Mesodermal cell (in vitro differentiated cells): ENCODE measurements around the gene FRAS1.
"Not testable (repeated sequence)": the region's sequence is repeated elsewhere in the genome, so short reads cannot be mapped to it uniquely, and the experiment has no call there.

Experiments used
- H3K27ac ChIP-seq: 2 replicates; pipeline ENCODE4 v1.7.0; 2013; ENCODE audit warnings: mild to moderate bottlenecking, low read depth, low read length, moderate library complexity; ENCODE audit not compliant: severe bottlenecking
- H3K36me3 ChIP-seq: 2 replicates; pipeline ENCODE4 v1.7.1; 2013; ENCODE audit warnings: mild to moderate bottlenecking, low read length, moderate library complexity; ENCODE audit not compliant: control insufficient read depth, insufficient read depth
- H3K4me1 ChIP-seq: one replicate; pipeline ENCODE4 v1.7.1; 2013; ENCODE audit warnings: mild to moderate bottlenecking, low read length; ENCODE audit not compliant: insufficient read depth, control insufficient read depth, poor library complexity, severe bottlenecking
- H3K4me3 ChIP-seq: 2 replicates; pipeline ENCODE4 v1.7.0; 2013; ENCODE audit warnings: low read length, control low read depth, mild to moderate bottlenecking; ENCODE audit not compliant: insufficient read depth, poor library complexity, severe bottlenecking; ENCODE audit errors: extremely low read depth
- H3K9me3 ChIP-seq: 2 replicates; pipeline ENCODE4 v1.7.1; 2013; ENCODE audit warnings: mild to moderate bottlenecking, low read length, moderate library complexity; ENCODE audit not compliant: control insufficient read depth
- WGBS, 2 experiments: methylation state at CpG; one replicate each; pipeline ENCODE4 v1.1.5; 2013; ENCODE audit warnings: missing lambda C conversion rate in 2 of 2; ENCODE audit not compliant: insufficient coverage in 2 of 2; 5-methylcytosine and 5-hydroxymethylcytosine counted together

Gene FRAS1

DNA sequence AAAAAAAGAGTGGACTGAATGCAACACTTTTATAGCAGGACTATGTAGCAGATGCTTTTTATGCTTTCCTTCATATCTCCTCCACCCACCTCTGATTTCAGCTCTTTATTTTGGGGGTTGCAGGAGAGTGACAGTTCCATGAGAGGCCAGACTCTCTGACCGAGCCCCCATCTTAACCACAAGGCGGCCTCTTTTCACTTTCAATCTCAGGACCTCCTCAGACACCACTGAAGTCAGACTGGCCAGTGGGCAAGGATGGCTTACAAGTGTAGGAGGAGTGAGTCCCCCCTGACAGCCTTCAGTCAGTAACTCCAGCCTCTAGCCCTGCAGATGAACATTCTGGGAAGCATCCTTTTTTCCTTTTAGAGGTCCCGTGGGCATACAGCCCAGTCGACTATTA lies 140.8 kb downstream of the FRAS1 start:
- H3K9me3 ChIP-seq, result no peaks in the 10 kb centered on the region
- no peak overlapping the region for H3K27ac ChIP-seq
- no peaks in the 10 kb centered on the region for H3K4me1 ChIP-seq
- H3K4me3 ChIP-seq, result no peak overlapping the region
- 89 to 91% methylated on average over 2 of the region's 4 CpGs for WGBS, 2 experiments
- H3K36me3 ChIP-seq, result no peaks in the 10 kb centered on the region

DNA sequence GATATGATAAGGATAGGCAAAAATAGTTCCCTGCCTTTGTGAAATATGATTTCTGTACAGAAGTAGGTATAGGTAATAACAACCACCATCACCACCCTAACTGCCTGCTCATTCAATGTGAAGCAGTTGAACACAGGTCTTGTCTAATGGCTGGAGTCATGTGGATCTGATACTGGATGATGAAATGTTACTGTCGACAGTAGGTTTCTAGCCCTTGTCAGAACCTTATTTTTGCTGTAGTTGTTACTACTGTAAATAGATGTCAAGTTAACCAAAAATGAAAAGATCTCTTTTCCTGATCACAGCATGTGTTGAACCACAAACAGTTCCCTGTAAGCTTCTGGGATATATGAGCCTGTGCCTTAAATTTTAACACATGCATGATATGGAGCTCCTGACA lies 142.9 kb downstream of the FRAS1 start:
- H3K27ac ChIP-seq, result no peak overlapping the region
- 80% methylated on average over 1 of the region's 1 CpG; no CpG with 5 or more reads in 1 of the 2 experiments for WGBS, 2 experiments
- H3K4me3 ChIP-seq, result no peak overlapping the region
- H3K9me3 ChIP-seq, result no peaks in the 10 kb centered on the region
- no peaks in the 10 kb centered on the region for H3K4me1 ChIP-seq
- no peaks in the 10 kb centered on the region for H3K36me3 ChIP-seq

DNA sequence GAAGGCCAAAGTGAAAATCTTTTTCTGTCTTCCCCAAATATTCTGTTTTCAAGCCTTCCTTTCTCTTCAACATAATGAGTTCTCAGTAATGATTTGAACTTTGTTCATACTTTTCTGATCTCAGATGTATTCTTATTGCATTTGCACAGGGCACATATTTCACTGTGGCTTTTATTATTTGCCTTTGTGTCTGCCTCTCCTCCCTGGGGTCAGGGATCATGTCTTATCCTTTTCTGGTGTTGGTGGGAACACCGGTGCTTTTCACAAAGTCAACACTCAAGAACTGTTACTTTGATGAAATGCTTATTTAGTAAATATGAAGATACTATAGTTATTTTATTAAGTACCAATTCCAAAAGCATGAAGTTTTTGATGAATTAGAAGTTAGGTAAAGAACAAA lies 143.8 kb downstream of the FRAS1 start:
- WGBS, 2 experiments, result no CpG with 5 or more reads among the region's 1 CpG
- no peaks in the 10 kb centered on the region for H3K36me3 ChIP-seq

DNA sequence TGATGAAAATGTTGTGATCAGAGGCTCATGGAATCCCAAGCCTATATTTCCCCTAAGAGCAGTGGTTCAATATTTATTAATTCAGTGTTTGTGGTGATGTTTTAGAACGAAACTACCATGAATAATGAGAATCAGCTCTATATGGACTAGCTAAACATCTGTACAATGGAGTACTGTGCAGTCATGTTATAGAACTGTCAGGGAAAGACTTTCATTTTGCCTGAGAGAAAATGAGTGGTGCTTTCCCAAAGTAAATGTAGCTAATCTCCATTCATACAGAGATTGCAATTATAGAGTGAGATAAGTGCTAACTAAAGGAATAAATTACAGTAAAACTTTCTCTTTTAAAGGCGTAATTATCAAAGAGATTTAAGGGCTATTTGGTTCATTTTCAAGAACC lies 147.1 kb downstream of the FRAS1 start:
- Histone ChIP-seq H3K36me3 (no peaks in the 10 kb centered on the region), H3K27ac (no peak overlapping the region), H3K4me3 (no peak overlapping the region), H3K4me1 (peaks cover 14% of the 10 kb centered on the region), H3K9me3 (no peaks in the 10 kb centered on the region)
- WGBS, 2 experiments, result 100% methylated on average over 1 of the region's 2 CpGs; no CpG with 5 or more reads in 1 of the 2 experiments

More for the DNA sequence above, 143.8 kb downstream of the FRAS1 start:
- H3K4me3 ChIP-seq, result no peak overlapping the region
- H3K9me3 ChIP-seq, result no peaks in the 10 kb centered on the region
- H3K27ac ChIP-seq, result no peak overlapping the region
- peaks cover 3% of the 10 kb centered on the region for H3K4me1 ChIP-seq

DNA sequence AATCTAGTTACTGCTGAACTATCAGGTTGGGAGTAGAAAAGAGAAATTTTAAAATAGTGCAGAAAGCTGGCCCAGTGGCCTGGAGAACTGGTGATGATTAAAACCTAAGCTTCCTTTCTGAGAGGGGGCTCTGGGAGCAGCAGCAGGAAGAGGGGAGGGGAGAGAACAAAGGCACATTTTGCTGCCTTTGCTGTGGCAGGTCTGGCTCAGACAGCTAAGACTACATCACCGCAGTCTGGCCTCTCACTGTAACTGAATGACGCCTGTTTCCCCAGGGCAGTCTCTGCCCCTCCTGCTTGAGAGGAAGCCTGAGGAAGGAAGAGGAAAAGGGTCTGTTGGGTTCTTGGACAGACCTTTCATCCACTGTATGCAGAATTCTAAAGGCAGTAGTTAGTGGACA lies 148.5 kb downstream of the FRAS1 start:
- 80% methylated on average over 1 of the region's 2 CpGs; no CpG with 5 or more reads in 1 of the 2 experiments for WGBS, 2 experiments
- Histone ChIP-seq H3K27ac (peak overlapping the region; percentile 72), H3K9me3 (no peaks in the 10 kb centered on the region), H3K4me1 (peaks cover 14% of the 10 kb centered on the region), H3K36me3 (no peaks in the 10 kb centered on the region), H3K4me3 (no peak overlapping the region)

DNA sequence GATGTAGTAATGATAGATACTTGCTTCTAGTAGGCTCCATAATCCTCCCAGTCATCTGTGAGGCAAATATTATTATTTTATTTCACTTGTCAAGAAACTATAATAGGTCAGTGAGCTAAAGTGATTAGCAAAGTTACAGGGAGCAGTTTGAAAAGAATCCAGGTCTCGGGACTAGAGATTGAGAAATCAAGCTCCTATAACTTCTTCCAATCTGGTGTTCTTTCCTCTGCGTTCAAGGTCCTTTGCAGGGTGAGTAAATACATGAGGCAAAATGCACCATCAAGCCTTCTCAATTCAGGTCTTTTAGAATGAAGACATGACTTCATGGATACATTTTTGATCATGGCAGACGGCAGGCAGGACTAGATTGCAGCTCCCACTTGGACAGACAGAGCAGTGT lies 150.4 kb downstream of the FRAS1 start:
- H3K4me3 ChIP-seq, result no peak overlapping the region
- 88 to 100% methylated on average over 2 to 3 of the region's 3 CpGs for WGBS, 2 experiments
- H3K4me1 ChIP-seq, result peaks cover 14% of the 10 kb centered on the region
- no peak overlapping the region for H3K27ac ChIP-seq
- H3K36me3 ChIP-seq, result no peaks in the 10 kb centered on the region
- H3K9me3 ChIP-seq, result no peaks in the 10 kb centered on the region

DNA sequence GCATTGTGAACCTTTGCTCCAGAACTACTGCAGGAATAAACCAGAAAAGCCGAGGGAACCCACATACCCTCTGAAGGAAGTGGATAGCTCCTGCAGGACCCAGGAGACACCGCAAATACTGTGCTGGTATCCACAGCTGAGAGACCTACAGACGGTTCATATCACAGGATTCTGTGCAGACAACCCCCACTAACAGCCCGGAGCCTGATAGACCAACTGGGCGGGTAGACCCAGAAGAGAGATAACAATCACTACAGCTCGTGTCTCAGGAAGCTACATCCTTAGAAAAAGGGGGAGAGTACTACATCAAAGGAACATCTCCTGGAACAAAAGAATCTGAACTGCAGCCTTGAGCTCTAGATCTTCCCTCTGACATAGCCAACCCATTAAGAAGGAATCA lies 150.8 kb downstream of the FRAS1 start:
- H3K27ac ChIP-seq, result no peak overlapping the region
- H3K36me3 ChIP-seq, result no peaks in the 10 kb centered on the region
- H3K9me3 ChIP-seq, result no peaks in the 10 kb centered on the region
- WGBS, 2 experiments, result 57 to 63% methylated on average over 3 to 4 of the region's 6 CpGs
- no peak overlapping the region for H3K4me3 ChIP-seq
- peaks cover 14% of the 10 kb centered on the region for H3K4me1 ChIP-seq

DNA sequence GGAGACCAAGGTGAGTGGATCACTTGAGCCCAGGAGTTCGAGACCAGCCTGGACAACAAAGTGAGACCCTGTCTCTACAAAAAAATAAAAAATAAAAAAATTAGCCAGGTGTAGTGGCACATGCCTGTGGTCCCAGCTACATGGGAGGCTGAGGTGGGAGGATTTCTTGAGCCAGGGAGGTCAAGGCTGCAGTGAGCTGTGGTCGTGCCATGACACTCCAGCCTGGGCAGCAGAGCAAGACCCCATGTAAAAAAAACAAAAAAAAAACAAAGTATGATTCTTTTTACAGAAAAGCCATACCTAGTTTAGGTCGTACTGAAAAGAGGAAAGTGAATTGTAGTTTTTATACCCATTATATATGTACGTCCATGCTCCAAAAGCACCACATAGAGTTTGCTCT lies 151.8 kb downstream of the FRAS1 start:
- not testable (repeated sequence) for H3K27ac ChIP-seq, H3K36me3 ChIP-seq, H3K4me3 ChIP-seq, H3K9me3 ChIP-seq
- peaks cover 14% of the 10 kb centered on the region for H3K4me1 ChIP-seq
- WGBS, 2 experiments, result 71% methylated on average over 1 of the region's 4 CpGs; no CpG with 5 or more reads in 1 of the 2 experiments

DNA sequence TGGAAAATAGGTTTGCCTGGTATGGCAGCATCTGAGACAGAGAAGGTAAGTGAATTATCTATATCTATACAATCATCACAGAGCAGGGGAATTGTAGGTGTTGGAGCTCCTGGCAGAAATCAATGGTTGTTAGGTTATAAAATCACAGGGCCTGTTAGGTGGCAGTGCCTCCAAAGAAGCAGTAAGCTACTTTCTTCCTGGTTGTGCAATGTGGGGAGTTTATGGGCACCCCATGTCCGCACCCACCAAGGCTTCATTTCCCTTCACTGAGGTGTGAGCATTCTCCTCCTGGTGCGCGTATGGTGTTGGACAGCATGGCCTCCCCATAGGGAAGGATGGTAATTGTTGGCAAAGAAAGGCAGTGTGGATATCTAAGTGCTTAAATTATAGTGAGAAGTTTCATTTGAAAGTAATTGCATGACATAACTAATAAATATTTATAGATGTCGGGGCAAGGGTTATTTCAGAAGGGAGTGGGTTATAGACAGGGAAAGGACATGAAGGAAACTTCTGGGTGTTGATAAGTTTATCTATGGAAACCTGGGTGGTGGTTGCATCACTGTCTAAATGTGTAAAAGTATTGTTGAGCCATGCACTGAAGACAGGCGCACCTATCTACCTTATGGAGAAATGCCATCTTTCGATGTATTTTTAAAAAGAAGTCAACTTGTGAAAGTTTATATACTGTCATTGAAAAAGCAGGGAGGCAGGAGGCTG lies 153.7 kb downstream of the FRAS1 start:
- Histone ChIP-seq H3K36me3 (no peaks in the 10 kb centered on the region), H3K4me3 (no peak overlapping the region), H3K4me1 (peaks cover 12% of the 10 kb centered on the region), H3K9me3 (no peaks in the 10 kb centered on the region), H3K27ac (no peak overlapping the region)
- 92 to 94% methylated on average over 3 of the region's 6 CpGs for WGBS, 2 experiments

DNA sequence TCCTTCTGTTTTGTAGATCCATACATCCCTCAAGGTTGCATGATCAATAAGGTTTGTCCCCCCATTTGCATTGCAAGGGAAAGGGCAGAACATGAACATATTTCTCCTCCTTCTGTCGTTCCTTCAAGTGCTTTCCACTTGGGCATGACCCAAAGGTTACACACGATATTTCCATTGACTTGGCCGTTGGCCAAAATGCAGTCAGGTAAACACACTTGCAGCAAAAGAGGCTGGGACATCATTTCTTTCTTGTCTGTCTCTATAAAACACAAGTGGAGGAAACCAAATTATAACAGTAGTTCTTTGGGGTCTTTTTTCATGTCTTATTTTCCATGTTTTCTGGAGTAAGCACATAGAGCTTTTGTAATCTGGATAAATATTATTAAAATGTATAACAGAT lies 156.1 kb downstream of the FRAS1 start:
- no peak overlapping the region for H3K4me3 ChIP-seq
- no peak overlapping the region for H3K27ac ChIP-seq
- WGBS, 2 experiments, result 90 to 93% methylated on average over 3 of the region's 3 CpGs
- no peaks in the 10 kb centered on the region for H3K36me3 ChIP-seq
- H3K9me3 ChIP-seq, result no peaks in the 10 kb centered on the region
- peaks cover 10% of the 10 kb centered on the region for H3K4me1 ChIP-seq

DNA sequence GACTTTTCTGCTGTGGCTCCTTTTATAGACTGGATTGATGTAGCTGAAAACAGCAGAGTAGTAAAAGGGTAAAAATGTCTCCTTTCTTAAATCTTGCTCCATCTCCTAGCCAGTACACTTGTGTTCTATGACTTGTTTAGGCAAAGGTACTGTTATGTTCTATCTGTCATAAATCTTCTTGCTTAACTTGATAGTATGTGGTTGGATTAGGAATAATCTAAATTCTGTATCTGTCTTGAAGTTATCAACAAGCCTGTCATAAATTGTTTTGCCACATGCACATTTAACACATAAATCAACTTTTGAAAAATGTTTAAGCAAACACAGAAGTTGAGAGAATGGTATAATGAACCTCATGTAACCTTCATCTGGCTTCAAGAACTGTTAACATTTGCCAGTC lies 157.0 kb downstream of the FRAS1 start:
- Histone ChIP-seq H3K4me3 (no peak overlapping the region), H3K9me3 (no peaks in the 10 kb centered on the region), H3K4me1 (peaks cover 10% of the 10 kb centered on the region), H3K36me3 (no peaks in the 10 kb centered on the region), H3K27ac (no peak overlapping the region)
